Spinal cord (tissue), 10 donors: ENCODE results near the gene ADM5. TPM values are rescaled to one million over a fixed set of nuclear protein-coding genes. Genes with fewer than 3 reads are reported as not detected.

Source experiments
- DNase-seq, 6 donors: peaks; one replicate each; pipeline versions ENCODE4 v3.0.0 to v3.0.0-alpha.2; 2013 to 2015; ENCODE audit warnings: low spot score in 6 of 6, low read depth in 4 of 6
- H3K27ac ChIP-seq: one replicate; pipeline ENCODE4 v1.5.1; 2013; ENCODE audit warnings: low read depth, low read length, control low read depth
- H3K27me3 ChIP-seq: one replicate; pipeline ENCODE4 v1.6.1; 2013; ENCODE audit warnings: low read length; ENCODE audit not compliant: control insufficient read depth, insufficient read depth
- H3K36me3 ChIP-seq: one replicate; pipeline ENCODE4 v1.6.1; 2013; ENCODE audit warnings: low read length; ENCODE audit not compliant: control insufficient read depth, insufficient read depth
- H3K4me1 ChIP-seq: one replicate; pipeline ENCODE4 v1.6.1; 2013; ENCODE audit warnings: low read length; ENCODE audit not compliant: control insufficient read depth, insufficient read depth
- H3K4me3 ChIP-seq: one replicate; pipeline ENCODE4 v1.5.1; 2013; ENCODE audit warnings: low read depth, low read length, control low read depth
- H3K9me3 ChIP-seq: one replicate; pipeline ENCODE4 v1.6.1; 2013; ENCODE audit warnings: low read length; ENCODE audit not compliant: control insufficient read depth, insufficient read depth
- WGBS: methylation state at CpG from one replicate; pipeline ENCODE4 v1.1.5; 2013; ENCODE audit warnings: missing lambda C conversion rate; ENCODE audit not compliant: insufficient coverage; 5-methylcytosine and 5-hydroxymethylcytosine counted together
- polyA plus RNA-seq, 2 donors: library from polyadenylated mRNA; unstranded; fragments of 120-200 nt; gene quantifications; one replicate each; pipeline ENCODE4 v1.2.1, GENCODE V29; 2013; ENCODE audit not compliant: insufficient read length in 2 of 2
- total RNA-seq, 2 donors: library from RNA; depleted of rRNA in 1 of 2; stranded (reverse); fragments of 120-200 nt in 1 of 2; fragments of >200 nt in 1 of 2; gene quantifications; one replicate each; pipeline versions ENCODE4 v1.2.3 to v1.2.4, GENCODE V29; 2013 to 2014
- donor health status: healthy.

The ADM5 gene
- total and polyA plus RNA-seq, 4 donors: 0.69 to 3.3 (median 2.0) TPM

DNA sequence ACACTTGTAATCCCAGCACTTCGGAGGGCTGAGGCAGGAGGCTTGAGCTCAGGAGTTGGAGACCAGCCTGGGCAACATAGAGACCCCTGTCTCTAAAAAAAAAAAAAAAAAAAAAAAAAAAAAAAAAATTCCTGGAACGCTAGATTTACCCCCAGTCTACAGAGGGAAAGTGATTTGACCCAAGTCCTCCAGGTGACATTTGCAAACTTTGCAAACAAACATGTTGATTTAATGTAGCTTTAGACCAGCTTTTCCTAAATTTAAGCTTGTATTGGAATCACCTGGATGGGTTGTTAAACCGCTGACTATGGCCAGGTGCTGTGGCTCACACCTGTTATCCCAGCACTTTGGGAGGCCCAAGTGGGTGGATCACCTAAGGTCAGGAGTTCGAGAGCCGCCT is 10.0 kb downstream of the ADM5 start:
- Histone ChIP-seq H3K4me3 (no peak overlapping the region), H3K9me3 (no peaks in the 10 kb centered on the region), H3K27me3 (no peaks in the 10 kb centered on the region), H3K4me1 (no peaks in the 10 kb centered on the region), H3K36me3 (peaks cover 74% of the 10 kb centered on the region), H3K27ac (no peak overlapping the region)
- WGBS: 100% methylated on average over 1 of the region's 5 CpGs
- no peak for DNase-seq

DNA sequence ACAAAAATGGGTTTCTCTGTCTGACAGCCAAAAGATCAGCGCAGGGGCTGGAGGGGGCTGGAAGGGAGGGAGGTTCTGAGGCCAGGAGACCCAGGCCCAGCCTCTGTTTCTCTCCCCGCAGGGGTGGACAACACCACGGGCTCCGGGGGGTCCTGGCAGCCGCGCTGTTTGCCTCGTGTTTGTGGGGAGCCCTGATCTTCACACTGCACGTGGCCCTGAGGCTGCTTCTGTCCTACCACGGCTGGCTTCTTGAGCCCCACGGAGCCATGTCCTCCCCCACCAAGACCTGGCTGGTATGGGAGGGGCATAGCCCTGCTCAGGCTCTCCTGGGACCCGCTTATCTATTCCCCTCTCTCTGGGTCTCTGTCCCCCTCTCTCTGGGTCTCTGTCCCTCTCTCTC is 11.2 kb downstream of the ADM5 start:
- Histone ChIP-seq H3K4me1 (no peaks in the 10 kb centered on the region), H3K27me3 (no peaks in the 10 kb centered on the region), H3K36me3 (peaks cover 80% of the 10 kb centered on the region), H3K4me3 (no peak overlapping the region), H3K27ac (no peak overlapping the region), H3K9me3 (no peaks in the 10 kb centered on the region)
- WGBS: 42% methylated on average over 6 of the region's 11 CpGs
- no peak for DNase-seq

DNA sequence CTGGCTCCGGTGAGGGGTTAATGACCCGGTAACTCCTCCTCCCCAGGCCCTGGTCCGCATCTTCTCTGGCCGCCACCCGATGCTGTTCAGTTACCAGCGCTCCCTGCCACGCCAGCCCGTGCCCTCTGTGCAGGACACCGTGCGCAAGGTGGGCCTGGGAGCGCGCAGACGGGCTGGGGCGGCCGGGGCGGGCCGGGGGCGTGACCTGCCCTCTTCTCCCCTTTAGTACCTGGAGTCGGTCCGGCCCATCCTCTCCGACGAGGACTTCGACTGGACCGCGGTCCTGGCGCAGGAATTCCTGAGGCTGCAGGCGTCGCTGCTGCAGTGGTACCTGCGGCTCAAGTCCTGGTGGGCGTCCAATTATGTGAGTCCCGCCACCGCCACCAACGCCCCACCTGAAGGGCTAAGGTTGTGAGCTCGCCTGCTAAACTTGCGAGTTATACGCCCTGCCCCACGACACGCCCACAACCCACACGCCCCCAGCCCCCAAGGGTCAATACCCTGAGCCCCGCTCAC is 11.9 kb downstream of the ADM5 start:
- Histone ChIP-seq H3K4me1 (no peaks in the 10 kb centered on the region), H3K36me3 (peaks cover 80% of the 10 kb centered on the region), H3K27me3 (no peaks in the 10 kb centered on the region), H3K9me3 (no peaks in the 10 kb centered on the region), H3K27ac (no peak overlapping the region), H3K4me3 (no peak overlapping the region)
- no peak for DNase-seq
- 52% methylated on average over 33 of the region's 40 CpGs for WGBS

DNA sequence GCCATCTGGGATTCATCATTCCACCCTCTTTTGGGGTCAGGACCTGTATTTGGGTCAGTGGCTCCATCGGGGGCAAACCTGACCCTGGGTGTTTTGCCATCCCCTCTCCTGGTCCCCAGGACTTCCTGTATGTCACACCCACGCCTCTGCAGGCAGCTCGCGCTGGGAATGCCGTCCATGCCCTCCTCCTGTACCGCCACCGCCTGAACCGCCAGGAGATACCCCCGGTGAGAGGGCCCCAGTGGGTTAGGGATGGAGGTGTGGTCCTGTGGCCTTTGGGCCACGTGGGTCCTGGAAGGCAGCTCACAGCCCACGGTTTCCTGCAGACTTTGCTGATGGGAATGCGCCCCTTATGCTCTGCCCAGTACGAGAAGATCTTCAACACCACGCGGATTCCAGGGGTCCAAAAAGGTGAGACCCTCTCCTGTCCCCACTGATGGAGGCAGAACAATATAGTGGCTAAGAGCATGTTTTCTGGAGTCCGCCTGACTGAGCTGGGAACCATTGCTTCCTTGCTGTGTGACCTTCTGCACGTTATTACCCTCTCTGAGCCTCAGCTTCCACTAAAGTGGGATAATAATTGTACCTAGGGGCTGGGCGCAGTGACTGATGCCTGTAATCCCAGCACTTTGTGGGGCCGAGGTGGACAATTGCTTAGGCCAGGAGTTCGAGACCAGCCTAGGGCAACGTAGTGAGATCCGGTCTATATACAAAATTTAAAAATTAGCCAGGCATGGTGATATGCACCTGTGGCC is 15.7 kb downstream of the ADM5 start:
- Histone ChIP-seq H3K36me3 (peaks cover 85% of the 10 kb centered on the region), H3K4me3 (no peak overlapping the region)
- 92% methylated on average over 18 of the region's 22 CpGs for WGBS

DNA sequence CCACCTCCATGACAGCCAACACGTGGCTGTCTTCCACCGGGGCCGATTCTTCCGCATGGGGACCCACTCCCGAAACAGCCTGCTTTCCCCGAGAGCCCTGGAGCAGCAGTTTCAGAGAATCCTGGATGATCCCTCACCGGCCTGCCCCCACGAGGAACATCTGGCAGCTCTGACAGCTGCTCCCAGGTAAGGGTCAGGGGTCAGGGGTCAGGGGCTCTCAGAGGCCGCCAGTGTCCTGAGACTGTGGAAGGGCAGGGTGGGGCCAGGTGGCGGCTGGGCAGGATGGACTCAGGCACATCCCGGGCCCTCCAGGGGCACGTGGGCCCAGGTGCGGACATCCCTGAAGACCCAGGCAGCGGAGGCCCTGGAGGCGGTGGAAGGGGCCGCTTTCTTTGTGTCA is 16.5 kb downstream of the ADM5 start:
- no peaks in the 10 kb centered on the region for H3K4me1 ChIP-seq
- no peak overlapping the region for H3K4me3 ChIP-seq
- DNase-seq: no peak
- 97% methylated on average over 16 of the region's 16 CpGs for WGBS
- no peaks in the 10 kb centered on the region for H3K27me3 ChIP-seq
- H3K27ac ChIP-seq: no peak overlapping the region
- H3K9me3 ChIP-seq: no peaks in the 10 kb centered on the region
- H3K36me3 ChIP-seq: peaks cover 85% of the 10 kb centered on the region

More for the DNA sequence above, 15.7 kb downstream of the ADM5 start:
- no peaks in the 10 kb centered on the region for H3K9me3 ChIP-seq
- no peak overlapping the region for H3K27ac ChIP-seq
- no peak for DNase-seq
- H3K4me1 ChIP-seq: no peaks in the 10 kb centered on the region
- no peaks in the 10 kb centered on the region for H3K27me3 ChIP-seq

DNA sequence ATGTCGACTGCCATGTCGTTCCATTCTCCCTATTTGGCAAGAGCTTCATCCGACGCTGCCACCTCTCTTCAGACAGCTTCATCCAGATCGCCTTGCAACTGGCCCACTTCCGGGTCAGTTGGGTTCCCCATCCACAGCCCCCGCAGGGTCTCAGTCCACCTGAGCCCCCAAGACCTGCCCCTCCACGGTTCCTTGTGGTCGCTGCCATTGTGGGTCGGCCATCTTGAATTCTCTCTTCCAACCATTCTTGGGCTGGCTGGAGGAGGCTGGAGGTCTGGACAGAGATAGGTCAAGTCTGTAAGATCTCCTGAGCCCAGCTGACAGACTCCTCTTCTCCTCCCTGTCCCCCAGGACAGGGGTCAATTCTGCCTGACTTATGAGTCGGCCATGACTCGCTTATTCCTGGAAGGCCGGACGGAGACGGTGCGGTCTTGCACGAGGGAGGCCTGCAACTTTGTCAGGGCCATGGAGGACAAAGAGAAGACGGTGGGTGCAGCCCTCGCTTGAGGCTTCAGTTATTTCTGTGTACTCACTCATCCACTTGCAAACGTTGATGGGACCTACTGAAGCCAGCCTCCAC is 21.1 kb downstream of the ADM5 start:
- Histone ChIP-seq H3K27ac (no peak overlapping the region), H3K4me1 (no peaks in the 10 kb centered on the region), H3K4me3 (no peak overlapping the region), H3K9me3 (no peaks in the 10 kb centered on the region), H3K36me3 (peaks cover 83% of the 10 kb centered on the region), H3K27me3 (no peaks in the 10 kb centered on the region)
- DNase-seq: no peak
- WGBS: 98% methylated on average over 13 of the region's 20 CpGs

DNA sequence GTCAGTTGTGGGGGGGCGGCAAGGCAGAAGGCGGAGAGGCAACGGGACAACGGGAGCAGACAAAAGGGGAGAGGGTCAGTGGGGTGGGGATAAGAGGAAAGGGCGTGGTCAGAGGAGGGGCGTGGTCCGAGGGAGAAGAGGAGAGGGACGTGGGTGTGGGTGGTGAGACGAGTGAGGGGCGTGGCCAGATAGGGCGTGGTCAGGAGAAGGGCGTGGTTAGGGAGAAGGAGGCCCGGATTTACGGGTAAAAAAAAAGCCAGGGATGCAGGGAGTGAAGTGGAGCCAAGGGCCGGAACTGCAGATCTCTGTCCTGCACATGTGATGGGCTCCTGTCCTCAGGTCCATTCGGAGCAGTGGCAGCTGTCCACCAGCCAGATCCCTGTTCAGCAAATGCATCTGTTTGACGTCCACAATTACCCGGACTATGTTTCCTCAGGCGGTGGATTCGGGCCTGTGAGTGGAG is 23.0 kb downstream of the ADM5 start:
- H3K4me3 ChIP-seq: no peak overlapping the region
- no peak overlapping the region for H3K27ac ChIP-seq
- H3K4me1 ChIP-seq: no peaks in the 10 kb centered on the region
- WGBS: 62% methylated on average over 16 of the region's 20 CpGs
- no peaks in the 10 kb centered on the region for H3K27me3 ChIP-seq
- no peaks in the 10 kb centered on the region for H3K9me3 ChIP-seq
- no peak for DNase-seq
- H3K36me3 ChIP-seq: peaks cover 63% of the 10 kb centered on the region

DNA sequence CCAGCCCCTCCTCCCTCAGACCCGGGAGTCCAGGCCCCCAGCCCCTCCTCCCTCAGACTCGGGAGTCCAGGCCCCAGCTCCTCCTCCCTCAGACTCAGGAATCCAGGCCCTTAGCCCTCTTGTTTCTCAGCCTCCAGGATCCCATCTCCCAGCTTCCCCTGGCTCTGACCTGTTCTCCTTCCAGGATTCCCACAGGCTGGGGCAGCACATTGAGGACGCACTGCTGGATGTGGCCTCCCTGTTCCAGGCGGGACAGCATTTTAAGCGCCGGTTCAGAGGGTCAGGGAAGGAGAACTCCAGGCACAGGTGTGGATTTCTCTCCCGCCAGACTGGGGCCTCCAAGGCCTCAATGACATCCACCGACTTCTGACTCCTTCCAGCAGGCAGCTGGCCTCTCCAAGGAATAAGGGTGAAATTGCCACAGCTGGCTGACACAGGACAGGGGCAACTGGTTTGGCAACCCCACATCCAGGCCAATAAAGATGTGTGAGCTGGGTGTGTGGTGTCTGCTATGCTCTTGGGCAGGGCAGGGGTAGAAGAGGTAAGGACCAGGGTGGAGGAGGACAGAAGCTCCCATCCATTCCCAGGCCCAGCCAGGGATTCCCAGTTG is 23.9 kb downstream of the ADM5 start:
- H3K27me3 ChIP-seq: no peaks in the 10 kb centered on the region
- no peak for DNase-seq
- H3K9me3 ChIP-seq: no peaks in the 10 kb centered on the region
- peaks cover 54% of the 10 kb centered on the region for H3K36me3 ChIP-seq
- no peak overlapping the region for H3K4me3 ChIP-seq
- H3K4me1 ChIP-seq: peaks cover 4% of the 10 kb centered on the region
- no peak overlapping the region for H3K27ac ChIP-seq
- 89% methylated on average over 6 of the region's 8 CpGs for WGBS

DNA sequence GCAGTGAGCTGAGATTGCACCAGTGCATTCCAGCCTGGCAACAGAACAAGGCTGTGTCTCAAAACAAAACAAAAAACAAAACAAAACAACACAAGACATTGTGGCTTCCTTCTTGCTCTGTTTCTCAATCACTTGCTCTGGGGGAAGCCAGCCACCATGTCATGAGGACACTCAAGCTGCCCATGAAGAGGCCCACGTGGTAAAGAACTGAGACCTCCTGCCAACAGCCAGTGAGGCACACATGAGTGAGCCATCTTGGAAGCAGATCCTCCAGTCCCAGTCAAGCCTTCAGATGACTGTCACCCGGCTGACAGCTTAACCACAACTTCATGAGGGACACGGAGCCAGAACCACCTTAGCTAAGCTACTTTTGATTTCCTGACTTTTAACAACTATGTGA is 26.8 kb downstream of the ADM5 start:
- H3K4me1 ChIP-seq: peaks cover 9% of the 10 kb centered on the region
- H3K27me3 ChIP-seq: no peaks in the 10 kb centered on the region
- no peaks in the 10 kb centered on the region for H3K9me3 ChIP-seq
- H3K27ac ChIP-seq: no peak overlapping the region
- no peak overlapping the region for H3K4me3 ChIP-seq
- peaks cover 30% of the 10 kb centered on the region for H3K36me3 ChIP-seq
- WGBS: 47% methylated on average over 2 of the region's 3 CpGs
- DNase-seq: no peak
